BLaER1 (cell line): Measurements from ENCODE around the gene HDAC4.

Experiments
- H3K27ac ChIP-seq: shearing (Covaris generic); formaldehyde crosslinking; 2 replicates; pipeline ENCODE4 v1.8.1; 2022
- H3K27me3 ChIP-seq: shearing (Covaris generic); formaldehyde crosslinking; 2 replicates; pipeline ENCODE4 v1.8.1; 2022
- H3K36me3 ChIP-seq: shearing (Covaris generic); formaldehyde crosslinking; 2 replicates; pipeline ENCODE4 v1.8.1; 2022
- H3K4me1 ChIP-seq: shearing (Covaris generic); formaldehyde crosslinking; 2 replicates; pipeline ENCODE4 v1.8.1; 2022
- H3K4me2 ChIP-seq: shearing (Covaris generic); formaldehyde crosslinking; 2 replicates; pipeline ENCODE4 v1.8.1; 2022
- H3K4me3 ChIP-seq: shearing (Covaris generic); formaldehyde crosslinking; 2 replicates; pipeline ENCODE4 v1.8.1; 2022
- H3K9ac ChIP-seq: shearing (Covaris generic); formaldehyde crosslinking; 2 replicates; pipeline ENCODE4 v1.8.1; 2022
- H3K9me3 ChIP-seq: shearing (Covaris generic); formaldehyde crosslinking; 2 replicates; pipeline ENCODE4 v1.8.1; 2022
- H4K20me1 ChIP-seq: shearing (Covaris generic); formaldehyde crosslinking; 2 replicates; pipeline ENCODE4 v1.8.1; 2022
- Cebpa-rat ChIP-seq: shearing (Covaris generic); IDR thresholded peaks from 2 replicates; pipeline ENCODE4 v1.8.1; 2022

Gene HDAC4

DNA sequence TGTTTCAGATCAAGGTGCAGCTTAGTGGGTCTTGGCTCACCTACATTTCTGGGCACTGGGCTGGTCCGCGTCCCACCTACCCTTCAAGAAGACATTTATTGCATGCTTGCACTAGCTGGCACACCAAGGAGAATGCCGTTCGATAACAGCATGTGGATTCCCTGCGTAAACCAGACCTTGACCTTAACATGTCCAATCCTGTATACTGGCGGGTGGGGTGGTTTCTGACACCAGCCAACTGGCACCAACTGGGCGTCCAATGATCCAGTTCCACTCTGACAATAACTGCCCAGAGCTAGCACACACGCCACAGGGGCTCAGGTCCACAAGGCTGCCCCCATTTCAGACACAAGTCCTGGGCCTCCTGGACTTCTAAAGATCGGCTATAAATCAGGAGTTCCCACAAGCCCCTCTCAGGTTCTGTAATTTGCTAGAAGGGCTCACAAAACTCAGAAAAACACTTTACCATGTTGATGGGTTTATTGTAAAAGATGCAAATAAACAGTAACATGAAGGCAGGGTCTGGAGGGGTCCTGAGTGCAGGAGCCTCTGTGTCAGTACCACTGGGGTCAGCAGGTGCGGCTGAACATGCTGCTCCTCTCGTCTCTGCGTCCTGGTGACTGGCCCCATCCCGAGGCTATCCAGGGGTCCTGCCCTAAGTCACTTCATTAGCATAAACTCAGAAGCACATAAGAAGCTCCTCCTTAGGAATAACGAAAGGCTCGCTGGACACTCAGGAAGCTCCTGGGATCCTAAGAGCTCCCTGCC is 161.8 kb downstream of the HDAC4 start:
- peak overlapping the region; percentile 88 for H3K4me2 ChIP-seq
- no peak for TF ChIP-seq Cebpa-rat
- H3K4me1 ChIP-seq: peaks cover 92% of the 10 kb centered on the region
- peak overlapping the region; percentile 82 for H3K27ac ChIP-seq
- H3K9ac ChIP-seq: peak overlapping the region; percentile 30; the same call in 1 of the 2 replicates
- no peaks in the 10 kb centered on the region for H3K27me3 ChIP-seq
- peaks cover 6% of the 10 kb centered on the region; the same call in 1 of the 2 replicates for H3K36me3 ChIP-seq
- H4K20me1 ChIP-seq: peaks cover 72% of the 10 kb centered on the region; the same call in 1 of the 2 replicates
- H3K4me3 ChIP-seq: peak overlapping the region; percentile 60; the same call in 1 of the 2 replicates
- peaks cover 8% of the 10 kb centered on the region; the same call in 1 of the 2 replicates for H3K9me3 ChIP-seq

DNA sequence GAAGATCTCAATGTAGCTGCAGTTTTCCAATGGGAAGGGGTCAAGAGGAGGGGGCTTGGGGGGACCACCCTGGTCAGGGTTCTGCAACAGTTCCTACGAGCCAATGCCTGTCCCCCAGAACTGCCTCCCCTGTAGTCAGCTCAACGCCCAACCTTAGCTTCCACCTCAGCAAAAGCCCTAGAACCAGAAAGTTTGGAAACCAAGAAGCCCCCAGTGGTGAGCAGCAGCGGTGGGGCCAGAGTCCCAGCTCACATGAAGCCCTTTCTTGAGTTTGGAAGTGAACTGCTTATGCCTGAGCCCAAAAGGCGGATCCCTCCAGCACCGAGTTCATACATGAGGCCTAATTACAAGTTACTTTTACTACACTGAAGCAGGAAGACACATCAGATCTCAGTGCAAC is 162.4 kb downstream of the HDAC4 start:
- TF ChIP-seq Cebpa-rat: no peak
- H3K9ac ChIP-seq: 0 out of 2 replicates have a peak overlapping the region, but pooled peaks have one; percentile 6
- peaks cover 6% of the 10 kb centered on the region; the same call in 1 of the 2 replicates for H3K36me3 ChIP-seq
- H3K9me3 ChIP-seq: peaks cover 8% of the 10 kb centered on the region; the same call in 1 of the 2 replicates
- H3K27ac ChIP-seq: 0 out of 2 replicates have a peak overlapping the region, but pooled peaks have one; percentile 82
- peaks cover 67% of the 10 kb centered on the region; the same call in 1 of the 2 replicates for H4K20me1 ChIP-seq
- H3K4me2 ChIP-seq: peak overlapping the region; percentile 88
- no peak overlapping the region for H3K4me3 ChIP-seq
- H3K4me1 ChIP-seq: peaks cover 92% of the 10 kb centered on the region
- no peaks in the 10 kb centered on the region for H3K27me3 ChIP-seq

DNA sequence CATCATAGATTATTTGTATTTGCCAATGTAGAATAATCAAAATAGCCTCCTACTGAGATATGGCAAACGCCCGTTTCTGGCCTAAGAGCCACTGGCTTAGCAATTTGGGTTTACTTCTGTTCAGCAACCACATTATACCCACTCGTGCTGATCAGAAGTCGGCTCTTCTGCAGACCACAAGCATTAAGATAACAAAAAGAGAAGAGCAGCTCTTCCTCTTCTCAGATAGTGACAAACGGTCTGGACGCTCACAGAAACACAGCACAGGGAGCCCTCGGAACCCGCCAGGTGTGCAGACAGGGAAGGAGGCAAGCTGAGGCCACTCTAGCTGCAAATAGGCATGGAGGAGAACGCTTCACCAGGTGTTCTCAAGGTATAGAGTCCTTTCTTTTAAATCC is 164.0 kb downstream of the HDAC4 start:
- Histone ChIP-seq H3K27me3 (no peaks in the 10 kb centered on the region), H3K4me3 (no peak overlapping the region), H3K27ac (peak overlapping the region; percentile 63), H3K36me3 (peaks cover 6% of the 10 kb centered on the region; the same call in 1 of the 2 replicates), H3K4me1 (peaks cover 99% of the 10 kb centered on the region), H3K9ac (peak overlapping the region; percentile 49; the same call in 1 of the 2 replicates), H4K20me1 (peaks cover 66% of the 10 kb centered on the region; the same call in 1 of the 2 replicates), H3K9me3 (no peaks in the 10 kb centered on the region), H3K4me2 (peak overlapping the region; percentile 88)
- no peak for TF ChIP-seq Cebpa-rat

- Histone ChIP-seq H3K27me3 (no peaks in the 10 kb centered on the region), H3K9ac (peak overlapping the region; percentile 49; the same call in 1 of the 2 replicates), H3K4me3 (no peak overlapping the region), H3K4me2 (peak overlapping the region; percentile 88), H3K36me3 (peaks cover 6% of the 10 kb centered on the region; the same call in 1 of the 2 replicates), H3K9me3 (no peaks in the 10 kb centered on the region), H4K20me1 (peaks cover 62% of the 10 kb centered on the region; the same call in 1 of the 2 replicates), H3K27ac (peak overlapping the region; percentile 63), H3K4me1 (peaks cover 99% of the 10 kb centered on the region)
- TF ChIP-seq Cebpa-rat: no peak
Measured at GRCh38 chr2:239236043-239236807, 164.6 kb downstream of the HDAC4 start.

DNA sequence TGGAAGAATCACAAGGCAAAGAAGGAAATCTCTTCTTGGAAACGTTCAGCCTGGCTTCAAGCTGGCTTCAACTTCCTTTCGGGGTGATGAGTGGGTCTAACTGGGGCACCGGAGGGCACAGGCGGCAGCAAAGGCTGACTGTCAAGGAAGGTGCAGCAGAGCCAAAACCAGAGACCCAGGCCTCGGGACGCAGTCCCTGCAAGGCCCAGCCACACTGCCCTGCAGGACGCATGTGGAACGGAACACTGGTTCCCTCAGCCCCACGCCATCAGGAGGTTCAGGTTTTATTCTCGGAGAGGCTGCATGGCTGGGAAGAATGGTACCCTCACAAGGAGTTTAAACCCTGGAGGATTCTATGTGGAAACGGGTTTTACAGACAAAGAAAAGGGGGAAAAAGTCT is 165.5 kb downstream of the HDAC4 start:
- Histone ChIP-seq H3K36me3 (peaks cover 6% of the 10 kb centered on the region; the same call in 1 of the 2 replicates), H3K9me3 (no peaks in the 10 kb centered on the region), H3K9ac (no peak overlapping the region), H3K4me1 (peaks cover 99% of the 10 kb centered on the region), H4K20me1 (peaks cover 53% of the 10 kb centered on the region; the same call in 1 of the 2 replicates), H3K4me2 (peak overlapping the region; percentile 88), H3K27me3 (no peaks in the 10 kb centered on the region), H3K4me3 (no peak overlapping the region), H3K27ac (peak overlapping the region; percentile 48; the same call in 1 of the 2 replicates)
- no peak for TF ChIP-seq Cebpa-rat

GRCh38 chr2:239234191-239235175 is 166.3 kb downstream of the HDAC4 start:
- Histone ChIP-seq H4K20me1 (peaks cover 46% of the 10 kb centered on the region; the same call in 1 of the 2 replicates), H3K9me3 (no peaks in the 10 kb centered on the region), H3K4me3 (0 out of 2 replicates have a peak overlapping the region, but pooled peaks have one; percentile 13), H3K4me1 (peaks cover 99% of the 10 kb centered on the region), H3K9ac (0 out of 2 replicates have a peak overlapping the region, but pooled peaks have one; percentile 3), H3K36me3 (peaks cover 6% of the 10 kb centered on the region; the same call in 1 of the 2 replicates), H3K27ac (peak overlapping the region; percentile 48; the same call in 1 of the 2 replicates), H3K4me2 (peak overlapping the region; percentile 88), H3K27me3 (no peaks in the 10 kb centered on the region)
- no peak for TF ChIP-seq Cebpa-rat

DNA sequence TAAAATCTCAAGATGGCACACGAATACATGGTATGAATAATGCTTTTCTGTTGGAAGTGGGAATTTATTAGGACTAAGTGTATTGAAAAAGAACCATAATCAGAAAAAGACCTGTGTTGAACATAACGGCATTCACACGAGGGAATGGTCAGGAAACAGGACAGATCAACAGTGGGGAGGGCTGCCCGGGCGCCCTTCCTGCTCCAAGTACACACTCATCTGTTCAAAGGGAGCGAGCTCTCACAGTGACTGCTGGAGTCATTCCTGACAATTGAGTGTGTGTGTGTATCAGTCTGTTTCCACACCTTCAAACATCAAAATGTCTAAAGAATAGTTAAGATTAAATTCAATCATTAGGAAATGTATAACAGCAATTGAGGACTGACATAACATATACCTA is 167.2 kb downstream of the HDAC4 start:
- no peaks in the 10 kb centered on the region for H3K27me3 ChIP-seq
- H3K36me3 ChIP-seq: peaks cover 6% of the 10 kb centered on the region; the same call in 1 of the 2 replicates
- TF ChIP-seq Cebpa-rat: no peak
- H3K9me3 ChIP-seq: no peaks in the 10 kb centered on the region
- H3K27ac ChIP-seq: no peak overlapping the region
- peak overlapping the region; percentile 88 for H3K4me2 ChIP-seq
- H3K4me1 ChIP-seq: peaks cover 99% of the 10 kb centered on the region
- H4K20me1 ChIP-seq: peaks cover 37% of the 10 kb centered on the region; the same call in 1 of the 2 replicates
- no peak overlapping the region for H3K4me3 ChIP-seq
- no peak overlapping the region for H3K9ac ChIP-seq

DNA sequence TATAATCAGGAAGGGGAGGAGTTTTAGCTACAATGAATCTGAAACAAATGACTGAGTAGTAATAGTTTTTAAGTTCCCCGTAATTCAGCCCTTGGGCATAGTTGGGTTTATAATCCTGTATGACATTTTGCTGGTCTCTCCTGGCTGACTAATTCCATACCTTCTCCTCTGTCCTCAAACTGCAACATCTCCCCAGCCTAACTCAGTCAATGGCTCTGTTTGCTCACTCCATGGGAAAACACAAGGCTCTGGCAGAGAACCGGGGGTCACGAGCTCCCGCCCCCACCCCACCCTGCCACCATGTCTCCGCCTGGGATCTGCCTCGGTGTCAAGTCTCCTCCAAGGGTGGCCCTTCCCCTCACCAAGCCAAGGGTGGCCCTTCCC is 168.6 kb downstream of the HDAC4 start:
- no peak for TF ChIP-seq Cebpa-rat
- no peaks in the 10 kb centered on the region for H3K27me3 ChIP-seq
- peak overlapping the region; percentile 74 for H3K4me2 ChIP-seq
- no peak overlapping the region for H3K9ac ChIP-seq
- H3K27ac ChIP-seq: no peak overlapping the region
- H3K9me3 ChIP-seq: no peaks in the 10 kb centered on the region
- peaks cover 99% of the 10 kb centered on the region for H3K4me1 ChIP-seq
- peaks cover 38% of the 10 kb centered on the region; the same call in 1 of the 2 replicates for H4K20me1 ChIP-seq
- H3K4me3 ChIP-seq: no peak overlapping the region
- H3K36me3 ChIP-seq: peaks cover 6% of the 10 kb centered on the region; the same call in 1 of the 2 replicates
